Measurements from ENCODE around the gene IHH.

- TF ChIP-seq POLR2A (IDR thresholded peaks at IDR 0.05; ENCODE audit: low read length) = no peak
- TF ChIP-seq GATA1 (IDR thresholded peaks at IDR 0.05; ENCODE audit: low read depth, low read length) = no peak
Observed at GRCh38 chr2:219017201-219017931, 43.4 kb downstream of the IHH start.
